BJ (cell line): ENCODE measurements around the gene CD38. TPM values are rescaled to one million over a fixed set of nuclear protein-coding genes. Genes with fewer than 3 reads are reported as not detected.

ENCODE experiments used
- CTCF ChIA-PET: fragments of 350-600 bp; formaldehyde crosslinking; extraction: SDS; loops from one replicate; lab custom pipeline; 2021; ENCODE audit warnings: antibody characterized with exemption, inconsistent platforms; lab: Yijun Ruan, JAX
- POLR2A ChIA-PET: fragments of 300-600 bp; sonication (Branson Sonifier 250); formaldehyde crosslinking; extraction: SDS; loops from one replicate; lab custom pipeline; 2021; ENCODE audit warnings: antibody characterized with exemption; lab: Charles Lee
- DNase-seq: peaks from one replicate; pipeline ENCODE4 v3.0.0-alpha.2; 2011; ENCODE audit warnings: low read depth
- H3K27me3 ChIP-seq: 2 replicates; pipeline ENCODE4 v1.6.0; 2011; ENCODE audit warnings: low read length; ENCODE audit not compliant: control insufficient read depth, insufficient read depth
- H3K36me3 ChIP-seq: 2 replicates; pipeline ENCODE4 v1.5.1; 2011; ENCODE audit warnings: low read length; ENCODE audit not compliant: control insufficient read depth, insufficient read depth
- H3K4me3 ChIP-seq: 2 replicates; pipeline ENCODE4 v1.5.1; 2011; ENCODE audit warnings: low read depth, mild to moderate bottlenecking, control low read depth, low read length
- polyA plus RNA-seq: library from polyadenylated mRNA; depleted of rRNA; stranded (reverse); fragments of >200 nt; gene quantifications from 2 replicates; pipeline ENCODE4 v1.2.3, GENCODE V29; 2011
- TF ChIP-seq, protein P1 (sequence below): IDR thresholded peaks from 2 replicates; pipeline ENCODE4 v1.5.1; 2011; ENCODE audit warnings: low read depth, mild to moderate bottlenecking, control low read depth, inconsistent platforms, low read length, moderate library complexity; ENCODE audit not compliant: insufficient read depth

CD38 gene
- polyA plus RNA-seq, 1 experiment = not detected

- TF ChIP-seq, protein P1, sequence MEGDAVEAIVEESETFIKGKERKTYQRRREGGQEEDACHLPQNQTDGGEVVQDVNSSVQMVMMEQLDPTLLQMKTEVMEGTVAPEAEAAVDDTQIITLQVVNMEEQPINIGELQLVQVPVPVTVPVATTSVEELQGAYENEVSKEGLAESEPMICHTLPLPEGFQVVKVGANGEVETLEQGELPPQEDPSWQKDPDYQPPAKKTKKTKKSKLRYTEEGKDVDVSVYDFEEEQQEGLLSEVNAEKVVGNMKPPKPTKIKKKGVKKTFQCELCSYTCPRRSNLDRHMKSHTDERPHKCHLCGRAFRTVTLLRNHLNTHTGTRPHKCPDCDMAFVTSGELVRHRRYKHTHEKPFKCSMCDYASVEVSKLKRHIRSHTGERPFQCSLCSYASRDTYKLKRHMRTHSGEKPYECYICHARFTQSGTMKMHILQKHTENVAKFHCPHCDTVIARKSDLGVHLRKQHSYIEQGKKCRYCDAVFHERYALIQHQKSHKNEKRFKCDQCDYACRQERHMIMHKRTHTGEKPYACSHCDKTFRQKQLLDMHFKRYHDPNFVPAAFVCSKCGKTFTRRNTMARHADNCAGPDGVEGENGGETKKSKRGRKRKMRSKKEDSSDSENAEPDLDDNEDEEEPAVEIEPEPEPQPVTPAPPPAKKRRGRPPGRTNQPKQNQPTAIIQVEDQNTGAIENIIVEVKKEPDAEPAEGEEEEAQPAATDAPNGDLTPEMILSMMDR = no peak
- H3K36me3 ChIP-seq = no peaks in the 10 kb centered on the region
- no peaks in the 10 kb centered on the region for H3K27me3 ChIP-seq
- POLR2A ChIA-PET = no interaction called here
- H3K4me3 ChIP-seq = no peak overlapping the region
- DNase-seq = no peak
- CTCF ChIA-PET = no interaction called here
Measured at GRCh38 chr4:15753786-15754185, 24.3 kb upstream of the CD38 start.

GRCh38 chr4:15754323-15754722 lies 23.8 kb upstream of the CD38 start:
- CTCF ChIA-PET = no interaction called here
- no peak overlapping the region for H3K4me3 ChIP-seq
- H3K36me3 ChIP-seq = no peaks in the 10 kb centered on the region
- POLR2A ChIA-PET = no interaction called here
- DNase-seq = no peak
- TF ChIP-seq, protein P1 = no peak
- H3K27me3 ChIP-seq = no peaks in the 10 kb centered on the region

DNA sequence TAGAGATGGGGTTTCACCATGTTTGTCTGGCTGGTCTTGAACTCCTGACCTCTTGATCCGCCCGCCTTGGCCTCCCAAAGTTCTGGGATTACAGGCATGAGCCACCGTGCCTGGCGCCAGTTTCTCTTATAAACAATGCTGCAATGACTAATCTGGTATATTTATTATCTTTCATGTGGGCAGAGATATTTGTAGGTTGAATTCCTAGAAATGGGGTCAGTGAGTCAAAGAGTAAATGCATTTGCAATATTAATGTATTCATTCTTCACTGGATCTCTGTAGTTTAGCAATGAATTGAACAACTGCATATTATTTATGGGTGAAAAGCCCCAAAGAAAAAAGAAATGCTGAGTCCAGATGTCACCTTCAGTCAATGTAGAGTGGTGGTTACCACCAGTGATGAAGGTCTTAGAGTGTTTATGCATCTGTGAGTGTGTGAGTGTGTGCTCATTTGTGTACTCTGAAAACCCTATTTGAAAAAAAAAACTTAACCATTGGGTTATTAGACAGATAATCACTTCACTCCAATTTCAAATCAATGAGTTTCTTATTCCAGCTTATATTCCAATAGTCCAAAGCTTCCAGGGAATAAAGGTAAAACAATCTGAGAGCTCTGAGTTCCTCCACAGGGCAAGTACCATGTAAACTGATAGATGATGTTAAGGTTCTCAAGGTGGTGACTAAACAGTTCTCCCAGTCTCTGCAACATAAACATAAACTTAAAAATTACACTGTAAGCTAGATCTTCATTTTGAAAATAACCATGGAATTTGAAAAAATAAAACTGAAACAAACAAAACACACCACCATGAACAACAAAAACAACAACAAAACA lies 22.6 kb upstream of the CD38 start:
- ChIA-PET CTCF (interaction anchor here (0.9 to 1.2 kb wide), 3 partner anchors 11 to 127 kb away, joined by 3 to 5 read pairs (median 3); no protein-coding TSS in a partner anchor), POLR2A (no interaction called here)
- TF ChIP-seq, protein P1 = no peak
- H3K27me3 ChIP-seq = no peaks in the 10 kb centered on the region
- DNase-seq = no peak
- H3K4me3 ChIP-seq = no peak overlapping the region
- H3K36me3 ChIP-seq = no peaks in the 10 kb centered on the region

DNA sequence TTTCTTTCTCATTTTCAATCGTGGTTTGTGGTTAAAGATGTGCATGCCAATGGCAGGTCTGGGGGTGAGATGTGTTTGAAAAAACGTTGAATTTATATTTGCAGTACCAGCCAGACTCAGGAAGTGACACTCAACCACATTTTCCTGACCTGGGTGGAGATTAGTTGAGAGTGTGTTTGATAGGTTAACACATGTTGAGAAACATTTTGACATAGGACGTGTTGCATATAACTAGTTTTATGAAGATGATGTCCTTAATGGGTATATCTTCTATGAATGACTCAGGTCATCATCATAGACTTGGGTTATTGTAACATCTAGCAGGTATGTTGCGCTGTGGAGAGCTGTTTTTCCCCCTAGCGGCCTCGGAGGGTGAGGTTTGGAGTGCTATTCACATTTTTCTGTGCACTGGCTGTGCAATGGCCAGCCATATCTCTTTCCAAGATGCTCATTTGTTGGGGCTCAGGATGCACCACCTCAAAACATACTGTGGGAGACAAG lies 21.7 kb upstream of the CD38 start:
- POLR2A ChIA-PET = no interaction called here
- H3K36me3 ChIP-seq = no peaks in the 10 kb centered on the region
- H3K27me3 ChIP-seq = no peaks in the 10 kb centered on the region
- CTCF ChIA-PET = interaction anchor here (1.1 to 1.5 kb wide), 3 partner anchors 9 to 212 kb away, joined by 3 to 5 read pairs (median 3); no protein-coding TSS in a partner anchor
- DNase-seq = no peak
- TF ChIP-seq, protein P1 = no peak
- H3K4me3 ChIP-seq = no peak overlapping the region

- TF ChIP-seq, protein P1 = no peak
- H3K27me3 ChIP-seq = no peaks in the 10 kb centered on the region
- DNase-seq = no peak
- H3K36me3 ChIP-seq = no peaks in the 10 kb centered on the region
- H3K4me3 ChIP-seq = no peak overlapping the region
- ChIA-PET POLR2A (no interaction called here), CTCF (interaction anchor here (1.1 to 1.5 kb wide), 2 partner anchors 9 to 212 kb away, joined by 3 read pairs; no protein-coding TSS in a partner anchor)
Measured at GRCh38 chr4:15757054-15757453, 21.1 kb upstream of the CD38 start.
